Gastrocnemius medialis (tissue), 4 donors: Measurements from ENCODE around the gene WDR20. TPM values are rescaled to one million over a fixed set of nuclear protein-coding genes. Genes with fewer than 3 reads are reported as not detected.

Source experiments
- ATAC-seq, 2 donors: fragments of 150-250 bp; one replicate each; pipeline ENCODE4 v1.9.1; 2016
- DNase-seq, 2 donors: peaks; one replicate each; pipeline ENCODE4 v3.0.0-alpha.2; 2019
- H3K27ac ChIP-seq, 4 donors: fragments of 200-600 bp; sonication (generic); 1 replicate in 1 of 4; 2 replicates in 3 of 4; pipeline ENCODE4 v1.5.1; 2016 to 2018; ENCODE audit warnings: mild to moderate bottlenecking in 2 of 4, moderate library complexity in 1 of 4
- H3K27me3 ChIP-seq, 3 donors: fragments of 200-600 bp; sonication (generic) in 2 of 3; 1 replicate in 1 of 3; 2 replicates in 2 of 3; pipeline versions ENCODE4 v1.5.1 to v1.6.0; 2016 to 2019; ENCODE audit warnings: mild to moderate bottlenecking in 1 of 3, moderate library complexity in 1 of 3
- H3K36me3 ChIP-seq, 2 donors: fragments of 200-600 bp; sonication (generic) in 1 of 2; one replicate each; pipeline ENCODE4 v1.5.1; 2017 to 2018
- H3K4me1 ChIP-seq, 2 donors: fragments of 200-600 bp; sonication (generic) in 1 of 2; one replicate each; pipeline ENCODE4 v1.5.1; 2016 to 2017; ENCODE audit warnings: mild to moderate bottlenecking in 2 of 2
- H3K4me3 ChIP-seq, 4 donors: fragments of 200-600 bp; sonication (generic) in 3 of 4; 1 replicate in 1 of 4; 2 replicates in 3 of 4; pipeline ENCODE4 v1.5.1; 2016 to 2019; ENCODE audit warnings: mild to moderate bottlenecking in 2 of 4
- H3K9me3 ChIP-seq, 3 donors: fragments of 200-600 bp; sonication (generic) in 2 of 3; 1 replicate in 1 of 3; 2 replicates in 2 of 3; pipeline ENCODE4 v1.5.1; 2016 to 2019
- CTCF ChIP-seq, 5 experiments: fragments of 450-650 bp in 3 of 5; fragments of 200-600 bp in 2 of 5; sonication (generic) in 2 of 5; IDR thresholded peaks in 4 of 5; conservative IDR thresholded peaks in 1 of 5; 1 replicate in 4 of 5; 2 replicates in 1 of 5; pipeline ENCODE4 v1.5.1; 2016 to 2019; ENCODE audit warnings: antibody characterized with exemption in 5 of 5, mild to moderate bottlenecking in 3 of 5, moderate library complexity in 3 of 5
- POLR2A ChIP-seq, 2 donors: fragments of 450-650 bp; IDR thresholded peaks; one replicate each; pipeline ENCODE4 v1.6.1; 2017; ENCODE audit warnings: antibody characterized with exemption in 2 of 2, mild to moderate bottlenecking in 2 of 2, moderate library complexity in 2 of 2
- in situ Hi-C, 4 donors: fragments of 200-750 bp; cut with MboI; loops; one replicate each; pipeline versions ENCODE4 v1.15.0 to v1.8.0; 2017; ENCODE audit warnings: low sequenced_read_pairs in 4 of 4
- intact Hi-C: fragments of 100-400 bp; cut with DNase I; formaldehyde crosslinking; loops from one replicate; pipeline ENCODE4 v1.15.1; 2023; ENCODE audit warnings: low total_unique reads
- total RNA-seq, 4 donors: library from RNA; depleted of rRNA; stranded (reverse); fragments of >200 nt; gene quantifications; one replicate each; pipeline versions ENCODE4 v1.1.0 to v1.2.3, GENCODE V29; 2016

The WDR20 gene
- total RNA-seq, 4 donors from 2014 or later, result 18.1 to 49.7 (median 21.0) TPM

GRCh38 chr14:102197317-102197853 is 57.7 kb downstream of the WDR20 start:
- Histone ChIP-seq H3K4me3 (no peak overlapping the region), H3K27ac (no peak overlapping the region), H3K36me3 (no peaks in the 10 kb centered on the region), H3K27me3 (no peaks in the 10 kb centered on the region), H3K4me1 (peaks cover 49 to 55% of the 10 kb centered on the region in 2 donors), H3K9me3 (no peaks in the 10 kb centered on the region)
- in situ Hi-C loops, result no loop called here
- ATAC-seq (no peak), DNase-seq (no peak)
- no peak for TF ChIP-seq POLR2A (IDR thresholded peaks at IDR 0.05)
- TF ChIP-seq CTCF (IDR thresholded peaks at IDR 0.05 in 4 of 5, conservative IDR thresholded peaks at IDR 0.05 in 1 of 5), result no peak
- intact Hi-C loops, result no loop called here

GRCh38 chr14:102200690-102201352 is 61.1 kb downstream of the WDR20 start:
- TF ChIP-seq CTCF (IDR thresholded peaks at IDR 0.05 in 4 of 5, conservative IDR thresholded peaks at IDR 0.05 in 1 of 5) (no peak), POLR2A (IDR thresholded peaks at IDR 0.05) (no peak)
- DNase-seq (no peak), ATAC-seq (no peak)
- intact Hi-C loops (no loop called here), in situ Hi-C loops (no loop called here)
- Histone ChIP-seq H3K27ac (no peak overlapping the region), H3K4me1 (peaks cover 17 to 23% of the 10 kb centered on the region in 2 donors), H3K36me3 (no peaks in the 10 kb centered on the region), H3K4me3 (no peak overlapping the region), H3K9me3 (no peaks in the 10 kb centered on the region), H3K27me3 (no peaks in the 10 kb centered on the region)

- intact Hi-C loops (no loop called here), in situ Hi-C loops (no loop called here)
- H3K36me3 ChIP-seq, result no peaks in the 10 kb centered on the region
- ATAC-seq, result no peak
- no peaks in the 10 kb centered on the region for H3K9me3 ChIP-seq
- no peak overlapping the region for H3K27ac ChIP-seq
- peaks cover 12 to 18% of the 10 kb centered on the region in 2 donors for H3K4me1 ChIP-seq
- no peak overlapping the region for H3K4me3 ChIP-seq
- DNase-seq, result no peak
- no peaks in the 10 kb centered on the region for H3K27me3 ChIP-seq
- no peak for TF ChIP-seq CTCF (IDR thresholded peaks at IDR 0.05 in 4 of 5, conservative IDR thresholded peaks at IDR 0.05 in 1 of 5)
- no peak for TF ChIP-seq POLR2A (IDR thresholded peaks at IDR 0.05)
These were observed 61.6 kb downstream of the WDR20 start for GRCh38 chr14:102201353-102201738.

- Histone ChIP-seq H3K36me3 (no peaks in the 10 kb centered on the region), H3K27me3 (no peaks in the 10 kb centered on the region), H3K9me3 (no peaks in the 10 kb centered on the region), H3K4me1 (peaks cover 8 to 15% of the 10 kb centered on the region in 2 donors), H3K27ac (no peak overlapping the region), H3K4me3 (no peak overlapping the region)
- in situ Hi-C loops (no loop called here), intact Hi-C loops (no loop called here)
- TF ChIP-seq CTCF (IDR thresholded peaks at IDR 0.05 in 4 of 5, conservative IDR thresholded peaks at IDR 0.05 in 1 of 5) (no peak), POLR2A (IDR thresholded peaks at IDR 0.05) (no peak)
- DNase-seq, result no peak
- ATAC-seq, result no peak
These were observed 62.1 kb downstream of the WDR20 start for GRCh38 chr14:102201776-102202175.
